Measurements from ENCODE around the gene C1orf159. TPM values are rescaled to one million over a fixed set of nuclear protein-coding genes. Genes with fewer than 3 reads are reported as not detected.

C1orf159 gene
- total RNA-seq: 19.8 and 25.9 TPM in 2 replicates

GRCh38 chr1:1115786-1116700, at the start of gene C1orf159:
Gene C1orf159, minus strand, starts transcription at chr1:1116089. Its CDS starts 24,546 bp downstream, at chr1:1091543.

GRCh38 chr1:1073743-1074587, 41.9 kb downstream of the C1orf159 start, which contains the start of gene RNF223:
Gene RNF223, minus strand, starts transcription at chr1:1074306. Its CDS starts 1,740 bp downstream, at chr1:1072566.

Other genes starting within 250 kb of the C1orf159 start
- gene SAMD11, start 192.2 kb downstream of the C1orf159 start, total RNA-seq: 0.08 TPM in 2 replicates
- 72.7 and 142 TPM in 2 replicates for gene NOC2L, start 156.8 kb downstream of the C1orf159 start, total RNA-seq
- 9.5 and 10.2 TPM in 2 replicates for gene KLHL17, start 155.5 kb downstream of the C1orf159 start, total RNA-seq
- 4.0 and 10.2 TPM in 2 replicates for gene PLEKHN1, start 149.6 kb downstream of the C1orf159 start, total RNA-seq
- 0.23 TPM in 1 of 2 replicates, not detected in the other for gene PERM1, start 134.0 kb downstream of the C1orf159 start, total RNA-seq
- gene HES4, start 116.0 kb downstream of the C1orf159 start, total RNA-seq: 3.0 and 5.6 TPM in 2 replicates
- 29.4 and 34.9 TPM in 2 replicates for gene ISG15, start 102.6 kb downstream of the C1orf159 start, total RNA-seq
- gene AGRN, start 96.0 kb downstream of the C1orf159 start, total RNA-seq: 211 and 412 TPM in 2 replicates
- 0.08 and 0.15 TPM in 2 replicates for gene RNF223, start 41.8 kb downstream of the C1orf159 start, total RNA-seq
- gene TTLL10, start 57.8 kb upstream of the C1orf159 start, total RNA-seq: not detected in 2 replicates
- gene TNFRSF18, start 90.5 kb upstream of the C1orf159 start, total RNA-seq: not detected in 2 replicates
- gene TNFRSF4, start 98.1 kb upstream of the C1orf159 start, total RNA-seq: not detected in 2 replicates
- gene SDF4, start 115.9 kb upstream of the C1orf159 start, total RNA-seq: 146 and 147 TPM in 2 replicates
- gene B3GALT6, start 116.1 kb upstream of the C1orf159 start, total RNA-seq: 20.5 and 27.3 TPM in 2 replicates
- 1.5 TPM in 1 of 2 replicates, not detected in the other for gene C1QTNF12, start 130.6 kb upstream of the C1orf159 start, total RNA-seq
- 28.3 and 55.2 TPM in 2 replicates for gene UBE2J2, start 157.8 kb upstream of the C1orf159 start, total RNA-seq
- 0.08 and 0.16 TPM in 2 replicates for gene SCNN1D, start 164.3 kb upstream of the C1orf159 start, total RNA-seq
- gene ACAP3, start 191.8 kb upstream of the C1orf159 start, total RNA-seq: 17.6 and 25.7 TPM in 2 replicates
- gene PUSL1, start 192.5 kb upstream of the C1orf159 start, total RNA-seq: 41.2 and 61.1 TPM in 2 replicates
- 78.0 and 80.0 TPM in 2 replicates for gene INTS11, start 208.6 kb upstream of the C1orf159 start, total RNA-seq
- 29.1 and 32.2 TPM in 2 replicates for gene CPTP, start 208.7 kb upstream of the C1orf159 start, total RNA-seq
- under 0.01 TPM in 1 of 2 replicates, not detected in the other for gene TAS1R3, start 215.2 kb upstream of the C1orf159 start, total RNA-seq
- gene DVL1, start 233.3 kb upstream of the C1orf159 start, total RNA-seq: 109 and 156 TPM in 2 replicates
- 0.39 and 2.0 TPM in 2 replicates for gene MXRA8, start 242.5 kb upstream of the C1orf159 start, total RNA-seq

Data from hair follicular keratinocyte (primary cell).